Peyer's patch (tissue), 4 donors: ENCODE results near the gene KRT26.

Experiments used
- CTCF ChIP-seq, 6 experiments: fragments of 450-650 bp in 4 of 6; fragments of 200-600 bp in 2 of 6; sonication (generic) in 1 of 6; IDR thresholded peaks; one replicate each; pipeline ENCODE4 v1.5.1; 2017 to 2019; ENCODE audit warnings: antibody characterized with exemption in 6 of 6, mild to moderate bottlenecking in 3 of 6, moderate library complexity in 1 of 6
- POLR2A ChIP-seq, 2 donors: fragments of 450-650 bp; IDR thresholded peaks; one replicate each; pipeline ENCODE4 v1.5.1; 2017; ENCODE audit warnings: antibody characterized with exemption in 2 of 2, mild to moderate bottlenecking in 2 of 2, moderate library complexity in 2 of 2

GRCh38 chr17:40815381-40815780, 43.4 kb upstream of the KRT26 start:
- no peak for TF ChIP-seq POLR2A (IDR thresholded peaks at IDR 0.05)
- TF ChIP-seq CTCF (IDR thresholded peaks at IDR 0.05): no peak
